NT2/D1 (cell line): ENCODE measurements around the gene GNAO1.

ENCODE experiments used
- SUZ12 ChIP-seq: IDR thresholded peaks from 2 replicates; pipeline ENCODE4 v1.6.1; 2011; ENCODE audit not compliant: insufficient read length, insufficient read depth; ENCODE audit errors: extremely low read depth
- YY1 ChIP-seq: IDR thresholded peaks from 2 replicates; pipeline ENCODE4 v1.6.1; 2011; ENCODE audit not compliant: insufficient read length, insufficient read depth
- ZNF274 ChIP-seq: IDR thresholded peaks from 2 replicates; pipeline ENCODE4 v1.6.1; 2011; ENCODE audit warnings: mild to moderate bottlenecking, low read depth, low read length

- TF ChIP-seq SUZ12 (no peak), ZNF274 (no peak), YY1 (no peak)
These were observed 116.2 kb downstream of the GNAO1 start for GRCh38 chr16:56307534-56307873.
